ENCODE measurements around the gene FLT3LG. TPM values are rescaled to one million over a fixed set of nuclear protein-coding genes. Genes with fewer than 3 reads are reported as not detected.

Gene FLT3LG
- polyA plus RNA-seq, 1 experiment: 7.7 TPM

DNA sequence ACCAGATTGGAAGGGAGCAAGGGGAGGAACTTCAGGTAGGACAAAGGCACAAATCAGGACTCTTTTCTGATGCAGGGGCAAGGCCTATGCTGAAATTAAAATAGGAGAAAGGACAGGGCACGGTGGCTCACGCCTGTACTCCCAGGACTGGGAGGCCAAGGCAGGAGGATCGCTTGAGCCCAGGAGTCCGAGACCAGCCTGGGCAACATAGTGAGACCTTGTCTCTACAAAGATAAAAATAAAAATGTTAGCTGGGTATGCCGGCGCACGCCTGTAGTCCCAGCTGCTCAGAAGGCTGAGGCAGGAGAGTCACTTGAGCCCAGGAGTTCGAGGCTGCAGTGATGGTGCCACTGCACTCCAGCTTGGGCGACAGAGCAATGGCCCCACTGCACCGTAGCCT lies 38.3 kb upstream of the FLT3LG start:
- H3K36me3 ChIP-seq (ENCODE audit: control insufficient read depth, insufficient read depth, low read length): no peaks in the 10 kb centered on the region
- ChIA-PET POLR2A (no interaction called here), CTCF (interaction anchor here (1.0 to 2.1 kb wide), 2 partner anchors 44 to 97 kb away, joined by 3 to 10 read pairs; no protein-coding TSS in a partner anchor)
- H3K4me3 ChIP-seq (ENCODE audit: low read depth, low read length): no peak overlapping the region
- peaks cover 64% of the 10 kb centered on the region for H3K27me3 ChIP-seq (ENCODE audit: control insufficient read depth, insufficient read depth, low read length)
- no peak for DNase-seq (ENCODE audit: low read depth)
- TF ChIP-seq, protein P1, sequence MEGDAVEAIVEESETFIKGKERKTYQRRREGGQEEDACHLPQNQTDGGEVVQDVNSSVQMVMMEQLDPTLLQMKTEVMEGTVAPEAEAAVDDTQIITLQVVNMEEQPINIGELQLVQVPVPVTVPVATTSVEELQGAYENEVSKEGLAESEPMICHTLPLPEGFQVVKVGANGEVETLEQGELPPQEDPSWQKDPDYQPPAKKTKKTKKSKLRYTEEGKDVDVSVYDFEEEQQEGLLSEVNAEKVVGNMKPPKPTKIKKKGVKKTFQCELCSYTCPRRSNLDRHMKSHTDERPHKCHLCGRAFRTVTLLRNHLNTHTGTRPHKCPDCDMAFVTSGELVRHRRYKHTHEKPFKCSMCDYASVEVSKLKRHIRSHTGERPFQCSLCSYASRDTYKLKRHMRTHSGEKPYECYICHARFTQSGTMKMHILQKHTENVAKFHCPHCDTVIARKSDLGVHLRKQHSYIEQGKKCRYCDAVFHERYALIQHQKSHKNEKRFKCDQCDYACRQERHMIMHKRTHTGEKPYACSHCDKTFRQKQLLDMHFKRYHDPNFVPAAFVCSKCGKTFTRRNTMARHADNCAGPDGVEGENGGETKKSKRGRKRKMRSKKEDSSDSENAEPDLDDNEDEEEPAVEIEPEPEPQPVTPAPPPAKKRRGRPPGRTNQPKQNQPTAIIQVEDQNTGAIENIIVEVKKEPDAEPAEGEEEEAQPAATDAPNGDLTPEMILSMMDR (IDR thresholded peaks at IDR 0.05; ENCODE audit: insufficient read depth, low read depth, low read length): no peak

DNA sequence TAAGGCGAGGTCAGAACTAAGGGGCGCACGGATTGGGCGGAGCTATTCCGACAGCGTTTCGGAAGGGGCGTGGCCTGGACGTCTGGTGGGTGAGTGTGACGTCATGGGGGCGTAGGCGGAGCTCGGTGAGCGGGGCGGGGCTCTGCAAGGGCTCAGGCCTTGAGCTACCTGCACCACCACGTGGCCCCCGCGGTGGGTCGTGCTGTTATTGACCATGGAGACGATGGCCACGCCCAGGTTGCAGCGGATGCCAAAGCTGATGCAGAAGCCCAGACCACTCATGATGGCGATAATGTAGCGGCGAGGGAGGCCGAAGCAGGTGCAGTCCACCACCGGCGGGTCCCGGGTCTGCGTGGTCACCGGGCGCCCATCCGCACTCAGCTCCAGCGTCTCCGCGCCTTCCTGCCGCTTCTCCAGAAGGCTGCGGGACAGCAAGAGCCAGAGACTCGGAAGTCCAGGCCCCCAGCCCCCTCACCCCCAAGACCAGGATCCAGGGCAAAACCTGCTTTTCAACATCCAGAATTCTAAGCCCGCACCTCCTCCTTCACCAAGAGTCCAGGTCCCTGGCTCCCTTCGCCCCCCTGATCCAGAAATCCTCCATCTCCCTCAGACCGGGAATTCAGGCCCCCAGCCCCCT lies 37.5 kb upstream of the FLT3LG start:
- TF ChIP-seq, protein P1 (IDR thresholded peaks at IDR 0.05; ENCODE audit: insufficient read depth, low read depth, low read length): no peak
- H3K4me3 ChIP-seq (ENCODE audit: low read depth, low read length): no peak overlapping the region
- ChIA-PET POLR2A (no interaction called here), CTCF (interaction anchor here (1.0 to 2.1 kb wide), 2 partner anchors 45 to 98 kb away, joined by 3 to 10 read pairs; no protein-coding TSS in a partner anchor)
- H3K27me3 ChIP-seq (ENCODE audit: control insufficient read depth, insufficient read depth, low read length): peaks cover 66% of the 10 kb centered on the region
- H3K36me3 ChIP-seq (ENCODE audit: control insufficient read depth, insufficient read depth, low read length): no peaks in the 10 kb centered on the region
- DNase-seq (ENCODE audit: low read depth): no peak

- TF ChIP-seq, protein P1 (IDR thresholded peaks at IDR 0.05; ENCODE audit: insufficient read depth, low read depth, low read length): no peak
- Histone ChIP-seq H3K36me3 (ENCODE audit: control insufficient read depth, insufficient read depth, low read length) (no peaks in the 10 kb centered on the region), H3K4me3 (ENCODE audit: low read depth, low read length) (no peak overlapping the region), H3K27me3 (ENCODE audit: control insufficient read depth, insufficient read depth, low read length) (peaks cover 66% of the 10 kb centered on the region)
- CTCF ChIA-PET: no interaction called here
- no peak for DNase-seq (ENCODE audit: low read depth)
- POLR2A ChIA-PET: no interaction called here
Measured at GRCh38 chr19:49437231-49437630, 36.8 kb upstream of the FLT3LG start.

DNA sequence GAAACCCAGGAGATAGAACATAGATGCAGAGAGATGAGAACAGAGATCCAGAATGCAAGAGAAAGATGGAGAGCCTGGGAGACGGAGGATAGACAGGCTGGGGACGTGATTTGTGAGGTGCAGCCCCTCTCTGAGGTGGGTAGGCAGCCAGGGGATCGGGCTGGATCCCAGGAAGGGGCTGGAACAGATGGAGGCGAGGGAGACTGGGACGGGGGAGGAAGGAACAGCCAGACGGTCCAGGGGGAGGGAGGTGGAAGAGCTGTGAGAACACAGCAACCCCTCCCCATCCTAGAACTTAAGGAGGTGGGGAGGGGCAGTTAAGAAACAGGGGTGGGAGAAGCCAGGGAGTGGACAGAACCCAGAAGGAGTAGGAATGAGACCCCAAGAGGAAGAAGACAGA lies 35.8 kb upstream of the FLT3LG start:
- peaks cover 57% of the 10 kb centered on the region for H3K27me3 ChIP-seq (ENCODE audit: control insufficient read depth, insufficient read depth, low read length)
- ChIA-PET CTCF (no interaction called here), POLR2A (no interaction called here)
- TF ChIP-seq, protein P1 (IDR thresholded peaks at IDR 0.05; ENCODE audit: insufficient read depth, low read depth, low read length): no peak
- DNase-seq (ENCODE audit: low read depth): no peak
- no peaks in the 10 kb centered on the region for H3K36me3 ChIP-seq (ENCODE audit: control insufficient read depth, insufficient read depth, low read length)
- H3K4me3 ChIP-seq (ENCODE audit: low read depth, low read length): no peak overlapping the region

- Histone ChIP-seq H3K4me3 (ENCODE audit: low read depth, low read length) (no peak overlapping the region), H3K27me3 (ENCODE audit: control insufficient read depth, insufficient read depth, low read length) (peaks cover 49% of the 10 kb centered on the region), H3K36me3 (ENCODE audit: control insufficient read depth, insufficient read depth, low read length) (no peaks in the 10 kb centered on the region)
- DNase-seq (ENCODE audit: low read depth): no peak
- TF ChIP-seq, protein P1 (IDR thresholded peaks at IDR 0.05; ENCODE audit: insufficient read depth, low read depth, low read length): no peak
- ChIA-PET POLR2A (no interaction called here), CTCF (interaction anchor here (1.1 to 2.5 kb wide), 3 partner anchors 13 to 215 kb away, joined by 4 to 12 read pairs (median 6); no protein-coding TSS in a partner anchor)
Measured at GRCh38 chr19:49439836-49440235, 34.2 kb upstream of the FLT3LG start.
